ENCODE data around the gene BCAR1.

DNA sequence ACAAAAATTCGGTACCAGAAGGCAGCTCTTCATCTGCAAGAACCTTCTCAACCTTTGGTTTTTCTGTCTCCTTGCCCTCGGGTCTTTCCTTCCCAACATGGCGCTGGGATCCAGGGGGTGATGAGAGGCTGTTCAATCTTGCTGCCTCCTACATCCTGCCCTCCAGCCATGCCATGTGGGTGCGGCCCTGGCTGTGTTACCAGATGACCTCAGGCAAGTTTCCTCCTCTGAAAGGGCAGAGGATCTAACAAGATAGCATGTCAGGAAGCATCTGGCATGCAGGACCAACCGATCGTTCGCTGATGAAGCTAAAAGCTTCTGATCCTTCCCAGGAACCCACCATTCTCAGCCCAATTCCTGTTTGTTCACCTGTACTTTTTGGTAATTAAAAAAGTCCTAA is 36.8 kb upstream of the BCAR1 start:
- TF ChIP-seq POLR2A (IDR thresholded peaks at IDR 0.05) (no peak), EP300 (IDR thresholded peaks at IDR 0.05) (no peak), CTCF (IDR thresholded peaks at IDR 0.05) (no peak), POLR2AphosphoS5 (IDR thresholded peaks at IDR 0.05) (no peak)
